H7 (cell line): ENCODE measurements around the gene ADGRG6. TPM values are rescaled to one million over a fixed set of nuclear protein-coding genes. Genes with fewer than 3 reads are reported as not detected.
"Not testable (repeated sequence)": the region's sequence is repeated elsewhere in the genome, so short reads cannot be mapped to it uniquely, and the experiment has no call there.

Experiments used
- DNase-seq: peaks from one replicate; pipeline ENCODE4 v3.0.0; 2012
- H3K27me3 ChIP-seq: 2 replicates; pipeline ENCODE4 v1.6.0; 2011; ENCODE audit warnings: mild to moderate bottlenecking, low read length; ENCODE audit not compliant: control insufficient read depth, insufficient read depth
- H3K36me3 ChIP-seq: replicated peaks from 2 replicates; pipeline ENCODE4 v1.5.1; 2011; ENCODE audit warnings: low read length; ENCODE audit not compliant: control insufficient read depth, insufficient read depth
- H3K4me3 ChIP-seq: 2 replicates; pipeline ENCODE4 v1.5.1; 2011; ENCODE audit warnings: low read depth, mild to moderate bottlenecking, control low read depth, low read length, moderate library complexity; ENCODE audit not compliant: insufficient read depth
- total RNA-seq: library from RNA; depleted of rRNA; stranded (reverse); fragments of >200 nt; shearing (Covaris generic); gene quantifications from 2 replicates; pipeline ENCODE4 v1.2.3, GENCODE V29; 2014

The ADGRG6 gene
- total RNA-seq, 1 experiment from 2014 or later: 4.4 TPM

GRCh38 chr6:142280927-142281326 is 20.9 kb upstream of the ADGRG6 start:
- DNase-seq: no peak
- H3K36me3 ChIP-seq: no peaks in the 10 kb centered on the region

GRCh38 chr6:142283138-142283537 is 18.7 kb upstream of the ADGRG6 start:
- H3K27me3 ChIP-seq, H3K36me3 ChIP-seq, DNase-seq, H3K4me3 ChIP-seq: not testable (repeated sequence)

More at GRCh38 chr6:142280927-142281326, 20.9 kb upstream of the ADGRG6 start:
- H3K4me3 ChIP-seq: no peak overlapping the region
- no peaks in the 10 kb centered on the region for H3K27me3 ChIP-seq

GRCh38 chr6:142284419-142284818 is 17.4 kb upstream of the ADGRG6 start:
- no peaks in the 10 kb centered on the region for H3K36me3 ChIP-seq
- H3K27me3 ChIP-seq: no peaks in the 10 kb centered on the region
- no peak overlapping the region for H3K4me3 ChIP-seq
- no peak for DNase-seq

GRCh38 chr6:142285235-142286087 is 16.3 kb upstream of the ADGRG6 start:
- DNase-seq: no peak
- H3K36me3 ChIP-seq: no peaks in the 10 kb centered on the region
- no peak overlapping the region for H3K4me3 ChIP-seq
- no peaks in the 10 kb centered on the region for H3K27me3 ChIP-seq

GRCh38 chr6:142286088-142286409 is 15.8 kb upstream of the ADGRG6 start:
- DNase-seq: no peak
- H3K27me3 ChIP-seq: no peaks in the 10 kb centered on the region
- no peak overlapping the region for H3K4me3 ChIP-seq
- no peaks in the 10 kb centered on the region for H3K36me3 ChIP-seq

DNA sequence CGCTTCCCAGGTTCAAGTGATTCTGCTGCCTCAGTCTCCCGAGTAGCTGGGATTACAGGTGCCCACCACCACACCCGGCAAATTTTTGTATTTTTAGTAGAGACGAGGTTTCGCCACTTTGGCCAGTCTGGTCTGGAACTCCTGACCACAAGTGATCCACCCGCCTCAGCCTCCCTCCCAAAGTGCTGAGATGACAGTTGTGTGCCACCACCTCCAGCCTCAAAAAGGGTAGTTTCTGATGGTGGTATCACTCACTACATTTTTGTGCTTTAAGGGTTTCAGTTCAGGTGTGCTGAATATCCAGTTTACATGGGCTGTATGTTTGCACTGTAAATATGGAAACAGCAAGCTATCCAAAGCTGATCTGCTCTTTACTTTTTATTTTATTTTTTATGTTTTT is 12.1 kb upstream of the ADGRG6 start:
- Histone ChIP-seq H3K36me3 (no peaks in the 10 kb centered on the region), H3K27me3 (no peaks in the 10 kb centered on the region), H3K4me3 (no peak overlapping the region)
- no peak for DNase-seq

- no peaks in the 10 kb centered on the region for H3K27me3 ChIP-seq
- H3K4me3 ChIP-seq: no peak overlapping the region
- no peak for DNase-seq
- no peaks in the 10 kb centered on the region for H3K36me3 ChIP-seq
Measured at GRCh38 chr6:142290851-142291250, 11.0 kb upstream of the ADGRG6 start.

- no peak overlapping the region for H3K4me3 ChIP-seq
- DNase-seq: no peak
- no peaks in the 10 kb centered on the region for H3K36me3 ChIP-seq
Measured at GRCh38 chr6:142291512-142291911, 10.3 kb upstream of the ADGRG6 start.

GRCh38 chr6:142292166-142292924 is 9.5 kb upstream of the ADGRG6 start:
- H3K27me3 ChIP-seq: no peaks in the 10 kb centered on the region
- no peak overlapping the region for H3K4me3 ChIP-seq
- no peaks in the 10 kb centered on the region for H3K36me3 ChIP-seq
- DNase-seq: no peak

More at GRCh38 chr6:142291512-142291911, 10.3 kb upstream of the ADGRG6 start:
- no peaks in the 10 kb centered on the region for H3K27me3 ChIP-seq

GRCh38 chr6:142293121-142293520 is 8.7 kb upstream of the ADGRG6 start:
- no peak overlapping the region for H3K4me3 ChIP-seq
- DNase-seq: no peak
- H3K36me3 ChIP-seq: no peaks in the 10 kb centered on the region
- H3K27me3 ChIP-seq: no peaks in the 10 kb centered on the region

- no peak for DNase-seq
- Histone ChIP-seq H3K36me3 (no peaks in the 10 kb centered on the region), H3K27me3 (no peaks in the 10 kb centered on the region), H3K4me3 (no peak overlapping the region)
Measured at GRCh38 chr6:142294679-142295078, 7.1 kb upstream of the ADGRG6 start.

DNA sequence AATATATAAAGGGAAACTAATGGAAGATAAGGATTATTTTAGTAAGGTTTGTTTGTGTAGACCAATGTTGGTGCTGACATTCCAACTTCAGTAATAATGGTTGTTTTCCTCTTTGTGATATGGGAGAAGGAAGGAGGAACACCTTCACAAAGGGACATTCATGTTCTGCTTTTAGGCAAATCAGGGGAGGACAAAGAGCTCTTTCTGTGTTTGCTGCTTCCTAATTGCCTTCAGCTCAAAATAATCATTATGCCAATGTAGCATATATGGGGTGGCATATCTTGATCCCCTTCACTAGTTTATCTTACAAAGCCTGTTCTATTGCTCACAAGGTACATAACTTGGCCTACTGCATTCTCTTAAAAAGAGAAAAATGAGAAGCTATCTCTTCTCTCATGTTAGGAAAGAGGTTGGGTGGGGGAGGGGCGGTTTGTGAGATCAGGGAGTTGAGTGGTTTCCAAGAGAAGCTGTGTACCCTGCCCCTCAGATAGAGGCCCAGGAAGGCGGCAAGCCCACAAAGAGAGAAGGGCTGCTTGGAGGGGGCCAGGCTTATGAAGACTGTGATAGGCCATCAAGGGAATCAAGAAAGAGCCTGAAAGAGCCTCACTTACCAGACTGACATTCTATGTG is 4.7 kb upstream of the ADGRG6 start:
- Histone ChIP-seq H3K36me3 (no peaks in the 10 kb centered on the region), H3K27me3 (peaks cover 18% of the 10 kb centered on the region), H3K4me3 (no peak overlapping the region)
- DNase-seq: peak; percentile 6

- DNase-seq: no peak
- Histone ChIP-seq H3K27me3 (peaks cover 23% of the 10 kb centered on the region), H3K36me3 (no peaks in the 10 kb centered on the region), H3K4me3 (no peak overlapping the region)
Measured at GRCh38 chr6:142297605-142297995, 4.2 kb upstream of the ADGRG6 start.

GRCh38 chr6:142297996-142298753 is 3.6 kb upstream of the ADGRG6 start:
- DNase-seq: no peak
- Histone ChIP-seq H3K36me3 (no peaks in the 10 kb centered on the region), H3K4me3 (no peak overlapping the region), H3K27me3 (peaks cover 27% of the 10 kb centered on the region)
